AG04449 (cell line): ENCODE results near the gene B3GALT6.

Experiments
- CTCF ChIA-PET: fragments of 350-600 bp; formaldehyde crosslinking; extraction: SDS; loops from one replicate; lab custom pipeline; 2021; ENCODE audit warnings: antibody characterized with exemption; lab: Yijun Ruan, JAX
- POLR2A ChIA-PET: fragments of 400-600, 350-600 bp; formaldehyde crosslinking; extraction: SDS; loops from one replicate; lab custom pipeline; 2020; ENCODE audit warnings: antibody characterized with exemption, inconsistent platforms; lab: Yijun Ruan, JAX
- DNase-seq: peaks from one replicate; pipeline ENCODE4 v3.0.0-alpha.2; 2010; ENCODE audit warnings: low read depth, low spot score
- H3K4me3 ChIP-seq: 2 replicates; pipeline ENCODE4 v1.5.1; 2011; ENCODE audit warnings: low read depth, mild to moderate bottlenecking, control low read depth, low read length
- TF ChIP-seq, protein P1 (sequence below): IDR thresholded peaks from one replicate; pipeline ENCODE4 v1.5.1; 2011; ENCODE audit warnings: mild to moderate bottlenecking, moderate library complexity, low read length, control low read depth, inconsistent platforms; ENCODE audit not compliant: insufficient read depth; ENCODE audit errors: missing control alignments

Gene B3GALT6

DNA sequence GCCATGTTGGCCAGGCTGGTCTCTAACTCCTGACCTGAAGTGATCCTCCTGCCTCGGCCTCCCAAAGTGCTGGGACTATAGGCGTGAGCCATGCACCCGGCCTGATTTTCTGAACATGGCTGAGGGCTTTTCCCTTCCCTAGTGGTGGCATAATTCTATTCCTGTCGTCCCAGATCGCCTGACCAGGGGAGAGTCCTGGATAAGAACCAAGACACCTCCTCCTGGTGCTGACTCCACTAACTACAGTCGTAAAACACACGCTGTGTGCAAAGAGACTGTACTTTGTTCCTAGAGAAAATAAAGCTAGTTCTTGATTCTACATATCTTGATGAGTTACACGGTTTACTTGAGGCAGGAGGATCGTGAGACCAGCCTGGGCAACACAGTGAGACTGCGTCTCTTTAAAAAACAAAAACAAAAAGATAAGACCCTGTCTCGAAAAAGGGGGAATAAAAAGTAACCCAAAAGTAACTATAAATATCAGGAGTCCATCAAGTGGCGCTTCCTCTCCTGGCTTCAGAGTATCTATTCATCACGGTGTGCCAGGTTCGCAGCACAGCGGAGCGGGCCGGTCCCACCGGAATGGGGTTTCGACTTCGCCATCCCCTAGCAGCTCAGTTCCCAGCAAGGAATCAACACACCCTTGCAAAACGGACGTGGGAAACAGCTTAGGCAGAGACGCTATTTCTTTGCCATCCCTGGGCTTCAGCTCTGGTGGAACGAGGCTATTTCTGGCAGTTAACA lies 1.2 kb upstream of the B3GALT6 start:
- POLR2A ChIA-PET: interaction anchor here (0.6 to 2.0 kb wide), 3 partner anchors 9 to 73 kb away, joined by 3 to 8 read pairs (median 3); no protein-coding TSS in a partner anchor
- peak overlapping the region; percentile 77 for H3K4me3 ChIP-seq
- DNase-seq: no peak
- CTCF ChIA-PET: interaction anchor here (0.6 to 4.5 kb wide), 8 partner anchors 8 to 216 kb away, joined by 3 to 59 read pairs (median 4); no protein-coding TSS in a partner anchor
- TF ChIP-seq, protein P1, sequence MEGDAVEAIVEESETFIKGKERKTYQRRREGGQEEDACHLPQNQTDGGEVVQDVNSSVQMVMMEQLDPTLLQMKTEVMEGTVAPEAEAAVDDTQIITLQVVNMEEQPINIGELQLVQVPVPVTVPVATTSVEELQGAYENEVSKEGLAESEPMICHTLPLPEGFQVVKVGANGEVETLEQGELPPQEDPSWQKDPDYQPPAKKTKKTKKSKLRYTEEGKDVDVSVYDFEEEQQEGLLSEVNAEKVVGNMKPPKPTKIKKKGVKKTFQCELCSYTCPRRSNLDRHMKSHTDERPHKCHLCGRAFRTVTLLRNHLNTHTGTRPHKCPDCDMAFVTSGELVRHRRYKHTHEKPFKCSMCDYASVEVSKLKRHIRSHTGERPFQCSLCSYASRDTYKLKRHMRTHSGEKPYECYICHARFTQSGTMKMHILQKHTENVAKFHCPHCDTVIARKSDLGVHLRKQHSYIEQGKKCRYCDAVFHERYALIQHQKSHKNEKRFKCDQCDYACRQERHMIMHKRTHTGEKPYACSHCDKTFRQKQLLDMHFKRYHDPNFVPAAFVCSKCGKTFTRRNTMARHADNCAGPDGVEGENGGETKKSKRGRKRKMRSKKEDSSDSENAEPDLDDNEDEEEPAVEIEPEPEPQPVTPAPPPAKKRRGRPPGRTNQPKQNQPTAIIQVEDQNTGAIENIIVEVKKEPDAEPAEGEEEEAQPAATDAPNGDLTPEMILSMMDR: peak; percentile 31

DNA sequence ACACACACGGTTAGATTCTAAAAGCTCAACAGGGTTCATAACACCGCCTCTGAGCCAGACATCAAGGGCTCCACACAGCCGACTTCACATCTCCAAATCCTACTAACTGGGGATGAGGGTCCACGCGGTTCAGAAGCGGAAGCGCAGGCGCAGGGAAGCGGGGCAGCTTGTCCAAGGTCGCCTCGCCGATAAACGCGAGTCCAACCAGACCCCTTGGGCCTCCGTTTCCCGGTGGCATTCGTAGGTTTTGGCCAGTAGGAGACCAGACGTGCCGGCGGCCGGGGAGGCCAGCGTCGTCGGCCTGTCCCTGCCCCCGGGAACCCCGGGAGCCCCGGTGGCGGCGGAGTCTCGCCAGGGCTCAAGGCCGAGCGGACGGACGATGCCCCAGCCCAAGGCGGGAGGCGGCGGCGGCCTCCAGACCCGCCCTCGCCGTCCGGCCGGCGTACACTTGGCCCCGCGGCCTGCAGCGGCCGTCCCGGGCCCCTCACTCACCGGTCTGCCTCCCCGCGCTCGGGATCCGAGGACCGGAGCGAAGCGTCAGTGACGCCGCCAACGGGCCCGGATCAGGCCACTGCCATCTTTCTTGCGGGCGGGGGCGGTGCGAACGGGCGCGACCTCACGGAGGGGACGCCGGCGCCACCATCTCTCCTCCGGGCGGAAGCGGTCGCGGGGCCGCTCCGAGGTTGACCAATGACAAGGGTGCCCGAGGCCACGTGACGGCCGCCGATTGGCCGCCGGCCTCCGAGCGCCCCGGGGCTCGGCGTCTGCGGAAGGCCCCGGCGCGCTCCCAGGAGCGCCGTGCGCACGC lies 433 bp upstream of the B3GALT6 start, which contains the start of gene SDF4:
Gene SDF4, minus strand, starts transcription at position 602 of the 808 bp plus-strand sequence. CDS start 3,229 bp downstream, outside the sequence.
- DNase-seq: peak; percentile 45
- peak within 1 kb of the TSS; percentile 77 for H3K4me3 ChIP-seq
- ChIA-PET CTCF (interaction anchor here (0.6 to 4.5 kb wide), 8 partner anchors 9 to 217 kb away, joined by 3 to 59 read pairs (median 4); no protein-coding TSS in a partner anchor), POLR2A (interaction anchor here (0.6 to 2.0 kb wide), 3 partner anchors 9 to 74 kb away, joined by 3 to 8 read pairs (median 3); no protein-coding TSS in a partner anchor)
- TF ChIP-seq, protein P1: no peak

DNA sequence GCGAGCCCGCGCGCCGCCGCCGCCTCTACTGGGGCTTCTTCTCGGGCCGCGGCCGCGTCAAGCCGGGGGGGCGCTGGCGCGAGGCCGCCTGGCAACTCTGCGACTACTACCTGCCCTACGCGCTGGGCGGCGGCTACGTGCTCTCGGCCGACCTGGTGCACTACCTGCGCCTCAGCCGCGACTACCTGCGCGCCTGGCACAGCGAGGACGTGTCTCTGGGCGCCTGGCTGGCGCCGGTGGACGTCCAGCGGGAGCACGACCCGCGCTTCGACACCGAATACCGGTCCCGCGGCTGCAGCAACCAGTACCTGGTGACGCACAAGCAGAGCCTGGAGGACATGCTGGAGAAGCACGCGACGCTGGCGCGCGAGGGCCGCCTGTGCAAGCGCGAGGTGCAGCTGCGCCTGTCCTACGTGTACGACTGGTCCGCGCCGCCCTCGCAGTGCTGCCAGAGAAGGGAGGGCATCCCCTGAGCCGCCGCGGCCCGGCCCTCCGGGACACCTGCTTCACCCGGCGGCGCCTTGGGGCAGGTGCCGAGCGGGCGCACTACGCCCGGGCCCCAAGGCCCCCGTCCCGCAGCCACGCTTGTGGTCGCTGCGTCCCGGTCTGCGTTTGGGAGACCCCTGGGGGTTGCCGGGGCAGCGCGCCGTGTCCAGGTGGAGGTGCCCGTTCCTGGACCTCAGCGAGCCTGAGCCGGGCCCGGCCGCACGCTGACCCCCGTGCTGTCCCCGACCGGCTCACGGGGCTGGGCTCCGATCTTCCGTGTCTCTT lies 944 bp downstream of the B3GALT6 start:
- TF ChIP-seq, protein P1: no peak
- DNase-seq: no peak
- POLR2A ChIA-PET: no interaction called here
- CTCF ChIA-PET: no interaction called here
- peak overlapping the region; percentile 51 for H3K4me3 ChIP-seq

DNA sequence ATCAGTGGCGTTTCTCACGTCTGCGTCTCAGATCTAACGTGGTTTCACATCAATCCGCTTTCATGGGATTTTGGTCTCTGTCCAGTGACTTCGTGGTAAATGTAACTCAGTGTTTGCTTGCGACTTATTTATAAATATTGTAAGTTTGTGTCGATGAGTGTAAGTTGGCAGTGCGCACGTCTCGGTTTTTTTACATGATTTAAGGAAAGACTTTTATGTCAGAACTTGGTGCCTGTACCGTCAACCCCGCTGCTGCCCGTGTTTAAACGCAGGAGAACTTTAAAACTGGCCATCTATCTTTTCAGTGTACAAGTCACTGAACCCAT lies 1.5 kb downstream of the B3GALT6 start:
- H3K4me3 ChIP-seq: no peak overlapping the region

DNA sequence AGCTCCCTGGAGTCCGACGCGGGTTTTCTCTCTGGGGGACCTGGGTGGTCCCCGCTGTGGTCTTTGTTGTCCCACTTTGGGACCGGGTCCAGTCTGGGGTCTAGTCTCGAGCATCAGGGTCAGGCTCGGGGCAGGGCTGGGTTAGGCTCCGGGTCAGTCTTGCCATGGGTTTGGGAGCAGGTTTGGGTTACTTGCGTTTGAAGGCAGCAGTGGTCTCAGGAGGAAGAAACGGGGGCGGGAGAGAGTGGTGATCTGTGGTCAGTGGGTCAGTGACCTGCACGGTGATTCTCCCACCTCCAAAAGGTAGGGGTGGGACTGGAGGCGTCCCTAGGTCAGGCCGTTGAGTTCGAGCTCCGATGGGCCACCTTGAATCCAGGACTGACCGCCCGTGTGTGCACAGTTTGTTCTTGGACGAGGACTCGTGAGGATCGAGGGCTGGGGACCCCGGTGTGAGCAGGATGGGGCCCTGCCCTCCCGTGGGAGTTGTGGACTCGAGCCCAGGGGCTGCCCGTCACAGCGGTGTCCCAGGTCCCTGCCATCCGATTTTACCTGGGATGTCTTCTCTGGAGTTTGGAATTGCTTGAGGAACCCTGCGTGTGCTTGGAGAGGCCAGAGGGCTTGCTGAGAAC lies 2.3 kb downstream of the B3GALT6 start:
- TF ChIP-seq, protein P1: no peak
- no peak for DNase-seq
- ChIA-PET CTCF (no interaction called here), POLR2A (no interaction called here)
- no peak overlapping the region for H3K4me3 ChIP-seq

More for the DNA sequence above, 1.5 kb downstream of the B3GALT6 start:
- DNase-seq: no peak
- ChIA-PET POLR2A (no interaction called here), CTCF (no interaction called here)
- TF ChIP-seq, protein P1: no peak
